ENCODE measurements around the gene FTO. TPM values are rescaled to one million over a fixed set of nuclear protein-coding genes. Genes with fewer than 3 reads are reported as not detected.

Gene FTO
- total and polyA plus RNA-seq, 2 of the 13 experiments (the other 11 are each of a cell fraction or from before 2014, with no cell fraction given): 41.6 to 55.8 TPM

GRCh38 chr16:54040480-54040879 lies 336.5 kb downstream of the FTO start (continued):
- no peak for TF ChIP-seq ZNF775 (CRISPR knock-in tag; IDR thresholded peaks at IDR 0.05; ENCODE audit: borderline replicate concordance)
- no peak for TF ChIP-seq BRCA1 (CRISPR knock-in tag; IDR thresholded peaks at IDR 0.05)
- TF ChIP-seq ZNF644 (CRISPR knock-in tag; IDR thresholded peaks at IDR 0.05; ENCODE audit: low read depth): peak; percentile 98
- peak; percentile 55; the same call in 1 of the 2 replicates for TF ChIP-seq SOX5 (CRISPR knock-in tag; IDR thresholded peaks at IDR 0.05; ENCODE audit: borderline replicate concordance)
- peak; percentile 33; the same call in 1 of the 2 replicates for TF ChIP-seq ZNF281 (CRISPR knock-in tag; IDR thresholded peaks at IDR 0.05; ENCODE audit: borderline replicate concordance)
- no peak for TF ChIP-seq ZEB1 (IDR thresholded peaks at IDR 0.05; ENCODE audit: insufficient replicate concordance, low read depth)
- no peak for TF ChIP-seq TCF12 (IDR thresholded peaks at IDR 0.05)
- TF ChIP-seq TCF12 (CRISPR knock-in tag; IDR thresholded peaks at IDR 0.05): no peak
- peak; percentile 87 for TF ChIP-seq ELF3 (CRISPR knock-in tag; IDR thresholded peaks at IDR 0.05)
- 0 out of 2 replicates have a peak, but pooled peaks have one; percentile 52 for TF ChIP-seq IKZF5 (CRISPR knock-in tag; IDR thresholded peaks at IDR 0.05)
- no peak for TF ChIP-seq ETV6 (CRISPR knock-in tag; conservative IDR thresholded peaks at IDR 0.05)
- no peak for TF ChIP-seq RNF2 (conservative IDR thresholded peaks at IDR 0.05; ENCODE audit: low read depth)
- TF ChIP-seq ZNF318 (CRISPR knock-in tag; IDR thresholded peaks at IDR 0.05): no peak
- peak; percentile 81; the same call in 1 of the 2 replicates for TF ChIP-seq ZFP1 (CRISPR knock-in tag; IDR thresholded peaks at IDR 0.05)
- TF ChIP-seq DMAP1 (CRISPR knock-in tag; IDR thresholded peaks at IDR 0.05): no peak
- TF ChIP-seq EZH2 (conservative IDR thresholded peaks at IDR 0.05; ENCODE audit: low read depth, low read length): no peak
- no peak for TF ChIP-seq ZNF737 (CRISPR knock-in tag; IDR thresholded peaks at IDR 0.05; ENCODE audit: borderline replicate concordance)
- TF ChIP-seq HOXA3 (CRISPR knock-in tag; IDR thresholded peaks at IDR 0.05): peak; percentile 78
- TF ChIP-seq ELF1 (CRISPR knock-in tag; IDR thresholded peaks at IDR 0.05): peak; percentile 73
- TF ChIP-seq ZNF749 (CRISPR knock-in tag; IDR thresholded peaks at IDR 0.05; ENCODE audit: borderline replicate concordance): no peak
- no peak for TF ChIP-seq ZSCAN29 (CRISPR knock-in tag; conservative IDR thresholded peaks at IDR 0.05)
